Measurements from ENCODE around the gene LIX1L.

Gene LIX1L

DNA sequence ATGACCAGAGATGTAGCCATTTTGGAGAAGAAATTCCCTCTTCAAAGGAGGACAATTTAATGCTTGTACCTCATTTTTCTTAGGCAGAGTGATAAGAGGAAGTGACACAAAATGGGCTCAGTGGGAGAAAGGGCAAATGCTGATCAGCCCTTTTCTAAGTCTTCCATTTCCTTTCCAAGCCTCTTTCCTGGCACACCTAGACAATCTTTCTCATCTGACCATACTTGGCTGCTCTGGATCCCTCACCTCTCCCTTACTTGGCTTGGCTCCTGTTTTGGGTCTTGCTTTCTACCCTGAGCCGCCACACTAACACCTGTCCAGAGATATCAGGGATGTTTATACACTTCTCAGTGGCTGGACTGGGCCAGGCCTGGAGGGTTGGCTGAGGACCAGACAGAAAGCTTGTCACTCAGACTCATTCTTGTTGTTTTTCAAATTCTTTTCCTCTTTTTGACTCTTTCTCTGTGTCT lies 25.4 kb upstream of the LIX1L start:
- Histone ChIP-seq H3K36me3 (ENCODE audit: control insufficient read depth, insufficient read depth, low read length) (no peaks in the 10 kb centered on the region), H3K27me3 (replicated peaks; ENCODE audit: control insufficient read depth, insufficient read depth, low read length) (no peaks in the 10 kb centered on the region), H3K4me3 (replicated peaks; ENCODE audit: low read depth, low read length) (no peak overlapping the region)
- DNase-seq (ENCODE audit: extremely low read depth, insufficient read length), result no peak
- TF ChIP-seq, protein P1, sequence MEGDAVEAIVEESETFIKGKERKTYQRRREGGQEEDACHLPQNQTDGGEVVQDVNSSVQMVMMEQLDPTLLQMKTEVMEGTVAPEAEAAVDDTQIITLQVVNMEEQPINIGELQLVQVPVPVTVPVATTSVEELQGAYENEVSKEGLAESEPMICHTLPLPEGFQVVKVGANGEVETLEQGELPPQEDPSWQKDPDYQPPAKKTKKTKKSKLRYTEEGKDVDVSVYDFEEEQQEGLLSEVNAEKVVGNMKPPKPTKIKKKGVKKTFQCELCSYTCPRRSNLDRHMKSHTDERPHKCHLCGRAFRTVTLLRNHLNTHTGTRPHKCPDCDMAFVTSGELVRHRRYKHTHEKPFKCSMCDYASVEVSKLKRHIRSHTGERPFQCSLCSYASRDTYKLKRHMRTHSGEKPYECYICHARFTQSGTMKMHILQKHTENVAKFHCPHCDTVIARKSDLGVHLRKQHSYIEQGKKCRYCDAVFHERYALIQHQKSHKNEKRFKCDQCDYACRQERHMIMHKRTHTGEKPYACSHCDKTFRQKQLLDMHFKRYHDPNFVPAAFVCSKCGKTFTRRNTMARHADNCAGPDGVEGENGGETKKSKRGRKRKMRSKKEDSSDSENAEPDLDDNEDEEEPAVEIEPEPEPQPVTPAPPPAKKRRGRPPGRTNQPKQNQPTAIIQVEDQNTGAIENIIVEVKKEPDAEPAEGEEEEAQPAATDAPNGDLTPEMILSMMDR (IDR thresholded peaks at IDR 0.05; ENCODE audit: insufficient read depth, low read length, poor library complexity, severe bottlenecking), result no peak

DNA sequence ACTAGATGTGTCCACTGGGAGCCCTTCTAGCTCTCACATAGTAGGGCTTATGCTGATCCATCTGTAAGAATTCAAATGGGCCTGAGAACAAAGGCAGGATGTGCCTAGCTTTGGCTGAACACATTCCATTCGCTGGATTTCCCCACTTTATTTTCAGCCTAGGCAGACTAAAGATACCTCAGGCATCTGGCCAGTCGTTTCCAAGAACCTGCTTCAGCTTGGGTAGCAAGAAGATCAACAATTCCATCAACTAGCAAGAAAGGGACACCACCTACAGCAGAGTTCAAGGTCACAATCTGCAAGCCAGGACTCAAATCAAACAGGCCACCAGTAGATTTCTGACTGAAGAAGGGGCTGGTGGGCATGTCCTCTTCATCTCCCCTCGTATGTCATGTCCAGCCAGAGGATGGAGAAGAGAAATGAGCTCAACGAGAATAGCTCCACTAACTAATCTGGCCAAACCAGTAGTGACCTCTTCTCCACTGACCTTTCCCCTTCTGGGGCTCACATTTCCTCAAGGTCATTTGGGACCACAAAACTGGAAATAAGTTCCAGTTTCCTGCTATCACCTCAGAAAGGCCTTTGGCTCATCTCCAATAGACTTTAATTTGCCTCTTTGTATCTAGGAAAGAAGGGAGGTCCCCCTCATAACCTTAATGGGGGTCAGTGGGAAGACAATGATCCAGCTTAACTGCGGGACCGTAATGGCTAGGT lies 24.4 kb upstream of the LIX1L start:
- TF ChIP-seq, protein P1 (IDR thresholded peaks at IDR 0.05; ENCODE audit: insufficient read depth, low read length, poor library complexity, severe bottlenecking), result no peak
- Histone ChIP-seq H3K4me3 (replicated peaks; ENCODE audit: low read depth, low read length) (no peak overlapping the region), H3K27me3 (replicated peaks; ENCODE audit: control insufficient read depth, insufficient read depth, low read length) (no peaks in the 10 kb centered on the region), H3K36me3 (ENCODE audit: control insufficient read depth, insufficient read depth, low read length) (no peaks in the 10 kb centered on the region)
- DNase-seq (ENCODE audit: extremely low read depth, insufficient read length), result no peak

DNA sequence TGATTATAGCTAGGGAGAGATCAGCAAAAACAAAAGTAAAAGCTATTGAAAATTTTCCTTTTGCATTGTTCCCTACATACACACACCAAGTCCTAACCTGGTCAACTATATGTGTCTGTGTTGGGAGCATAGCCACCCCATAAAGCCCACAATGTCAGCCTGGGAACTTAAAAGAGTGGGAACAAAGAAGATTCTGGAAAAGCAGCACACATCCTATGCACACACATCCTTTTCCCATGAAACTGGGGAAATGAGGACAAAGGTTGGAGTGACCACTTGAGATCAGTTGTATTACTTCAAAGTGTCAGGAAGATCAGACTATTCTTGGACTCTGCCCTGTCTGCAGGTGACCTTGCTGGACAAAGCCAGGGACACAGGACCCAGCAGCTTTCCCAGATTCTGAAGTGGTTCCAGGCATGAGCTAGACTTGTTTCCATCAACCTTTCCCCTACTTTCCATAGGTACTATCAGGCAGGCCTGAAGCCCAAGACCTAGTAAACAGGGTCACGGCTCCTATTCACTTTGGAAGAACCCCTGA lies 22.7 kb upstream of the LIX1L start:
- peak; percentile 19 for DNase-seq (ENCODE audit: extremely low read depth, insufficient read length)
- no peaks in the 10 kb centered on the region for H3K27me3 ChIP-seq (replicated peaks; ENCODE audit: control insufficient read depth, insufficient read depth, low read length)
- TF ChIP-seq, protein P1 (IDR thresholded peaks at IDR 0.05; ENCODE audit: insufficient read depth, low read length, poor library complexity, severe bottlenecking), result no peak
- no peaks in the 10 kb centered on the region for H3K36me3 ChIP-seq (ENCODE audit: control insufficient read depth, insufficient read depth, low read length)
- H3K4me3 ChIP-seq (replicated peaks; ENCODE audit: low read depth, low read length), result no peak overlapping the region

DNA sequence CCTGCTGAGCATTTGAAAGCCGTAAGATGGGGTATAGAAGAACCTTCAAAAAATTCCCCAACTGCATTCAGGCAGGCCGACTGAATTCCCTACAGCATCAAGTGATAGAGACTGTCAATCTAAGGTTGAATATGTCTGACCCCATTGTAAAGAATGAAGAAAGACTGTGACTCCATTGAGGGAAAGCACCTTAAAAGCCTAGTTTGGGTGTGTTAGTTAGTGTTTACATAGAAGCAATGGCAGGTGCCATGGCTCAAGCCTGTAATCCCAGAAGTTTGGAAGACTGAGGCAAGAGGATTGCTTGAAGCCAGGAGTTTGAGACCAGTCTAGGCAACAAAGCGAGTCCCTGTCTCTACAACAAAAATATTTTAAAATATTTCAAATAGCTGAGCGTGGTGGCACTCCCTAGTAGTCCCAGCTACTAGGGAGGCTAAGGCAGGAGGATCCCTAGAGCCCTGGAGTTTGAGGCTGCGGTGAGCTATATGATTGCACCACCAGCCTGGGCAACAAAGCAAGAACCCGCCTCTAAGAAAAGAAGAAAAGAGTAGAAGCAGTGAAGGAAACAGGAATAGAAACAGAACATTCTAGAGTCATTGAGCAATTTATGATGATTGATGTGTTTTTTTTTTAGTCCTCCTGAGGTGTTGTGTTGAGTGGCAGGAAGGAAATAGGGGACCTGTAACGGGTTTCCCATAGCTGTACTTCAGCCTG lies 22.1 kb upstream of the LIX1L start:
- peak; percentile 50 for DNase-seq (ENCODE audit: extremely low read depth, insufficient read length)
- Histone ChIP-seq H3K36me3 (ENCODE audit: control insufficient read depth, insufficient read depth, low read length) (no peaks in the 10 kb centered on the region), H3K27me3 (replicated peaks; ENCODE audit: control insufficient read depth, insufficient read depth, low read length) (no peaks in the 10 kb centered on the region), H3K4me3 (replicated peaks; ENCODE audit: low read depth, low read length) (no peak overlapping the region)
- TF ChIP-seq, protein P1 (IDR thresholded peaks at IDR 0.05; ENCODE audit: insufficient read depth, low read length, poor library complexity, severe bottlenecking), result no peak

DNA sequence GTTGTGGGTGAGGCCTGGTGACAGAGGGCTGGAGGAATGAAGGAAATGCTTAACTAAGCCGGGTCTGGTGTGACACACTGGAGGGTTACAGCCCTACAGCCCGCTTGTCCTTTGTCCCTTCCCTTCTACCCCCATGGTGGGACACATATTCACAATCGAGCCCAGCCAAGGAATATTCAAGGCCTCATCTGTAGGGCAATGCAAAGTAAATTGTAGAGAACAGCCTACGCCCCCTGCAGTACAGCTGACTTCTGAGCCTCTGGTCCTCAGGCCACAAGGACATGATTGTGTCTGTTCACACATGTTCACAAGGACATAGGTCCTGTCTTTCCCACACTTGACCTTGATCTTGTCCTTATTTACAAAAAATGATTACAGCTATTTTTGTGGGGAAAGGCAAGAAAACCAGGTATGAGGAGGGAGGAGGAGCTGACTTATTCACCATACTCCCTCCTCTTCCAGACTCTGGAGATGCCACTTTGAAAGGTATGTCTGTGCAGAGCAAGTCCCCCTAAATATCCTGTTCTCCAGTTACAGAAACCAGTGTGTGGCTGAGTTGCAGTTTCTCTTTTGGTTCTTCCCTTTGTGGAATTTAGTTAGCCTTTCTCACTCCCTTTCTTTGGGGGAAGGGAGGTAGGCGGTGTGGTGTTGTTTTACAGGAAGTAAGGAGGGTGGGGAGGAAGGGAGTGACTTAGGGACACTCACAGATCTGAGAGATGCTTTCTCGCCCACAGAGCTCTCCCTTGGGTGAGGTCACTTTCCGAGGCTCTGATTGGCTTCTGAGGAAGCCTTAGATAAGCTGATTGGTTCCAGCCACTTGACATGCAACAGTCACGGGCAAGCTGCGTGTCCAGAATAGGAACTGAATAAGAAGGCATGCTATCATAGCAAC lies 21.3 kb upstream of the LIX1L start:
- TF ChIP-seq, protein P1 (IDR thresholded peaks at IDR 0.05; ENCODE audit: insufficient read depth, low read length, poor library complexity, severe bottlenecking), result peak; percentile 47
- H3K4me3 ChIP-seq (replicated peaks; ENCODE audit: low read depth, low read length), result no peak overlapping the region
- no peaks in the 10 kb centered on the region for H3K36me3 ChIP-seq (ENCODE audit: control insufficient read depth, insufficient read depth, low read length)

More for the DNA sequence above, 21.3 kb upstream of the LIX1L start:
- DNase-seq (ENCODE audit: extremely low read depth, insufficient read length), result peak; percentile 83
- H3K27me3 ChIP-seq (replicated peaks; ENCODE audit: control insufficient read depth, insufficient read depth, low read length), result no peaks in the 10 kb centered on the region
